IPS DF 6.9 (cell line): ENCODE measurements around the gene AQP3.
"Not testable (repeated sequence)": the region's sequence is repeated elsewhere in the genome, so short reads cannot be mapped to it uniquely, and the experiment has no call there.

Source experiments
- DNase-seq: peaks from one replicate; pipeline ENCODE4 v3.0.0-alpha.2; 2013; ENCODE audit warnings: low read depth, low spot score
- H3K27ac ChIP-seq: one replicate; pipeline ENCODE4 v1.5.1; 2013; ENCODE audit warnings: low read length, control low read depth
- H3K27me3 ChIP-seq: 2 replicates; pipeline ENCODE4 v1.6.1; 2013; ENCODE audit warnings: mild to moderate bottlenecking, low read length; ENCODE audit not compliant: control insufficient read depth, insufficient read depth
- H3K36me3 ChIP-seq: 2 replicates; pipeline ENCODE4 v1.6.1; 2013; ENCODE audit warnings: low read length; ENCODE audit not compliant: control insufficient read depth, insufficient read depth
- H3K4me1 ChIP-seq: 2 replicates; pipeline ENCODE4 v1.6.1; 2013; ENCODE audit warnings: low read length; ENCODE audit not compliant: control insufficient read depth, insufficient read depth
- H3K4me3 ChIP-seq: 2 replicates; pipeline ENCODE4 v1.5.1; 2013; ENCODE audit warnings: mild to moderate bottlenecking, low read length
- H3K9me3 ChIP-seq: 2 replicates; pipeline ENCODE4 v1.6.1; 2013; ENCODE audit warnings: low read length, inconsistent platforms; ENCODE audit not compliant: control insufficient read depth, insufficient read depth
- WGBS: extraction: QIAGEN DNeasy Blood & Tissue Kit; methylation state at CpG from one replicate; pipeline ENCODE4 v1.1.7; 2013; ENCODE audit warnings: mixed read lengths, missing lambda C conversion rate; ENCODE audit not compliant: insufficient read length, insufficient coverage; 5-methylcytosine and 5-hydroxymethylcytosine counted together

AQP3 gene

GRCh38 chr9:33446946-33447798 is at the start of gene AQP3:
Gene AQP3 (minus strand): TSS chr9:33447593. CDS start chr9:33447530, 63 bp downstream.
- no CpG with 5 or more reads among the region's 50 CpGs for WGBS
- Histone ChIP-seq H3K27me3 (no peaks in the 10 kb centered on the region; the same call in 1 of the 2 replicates), H3K36me3 (no peaks in the 10 kb centered on the region), H3K4me1 (peaks cover 4% of the 10 kb centered on the region), H3K4me3 (peak within 1 kb of the TSS; percentile 37; the same call in 1 of the 2 replicates), H3K27ac (no peak within 1 kb of the TSS), H3K9me3 (no peaks in the 10 kb centered on the region)
- DNase-seq: no peak

- H3K27ac ChIP-seq, H3K27me3 ChIP-seq, H3K36me3 ChIP-seq, DNase-seq, H3K9me3 ChIP-seq, H3K4me1 ChIP-seq, H3K4me3 ChIP-seq: not testable (repeated sequence)
- 100% methylated on average over 1 of the region's 2 CpGs for WGBS
These were observed 46.4 kb upstream of the AQP3 start for GRCh38 chr9:33493819-33494218.

GRCh38 chr9:33489066-33489465 is 41.7 kb upstream of the AQP3 start:
- DNase-seq: no peak
- H3K9me3 ChIP-seq: no peaks in the 10 kb centered on the region
- H3K4me3 ChIP-seq: no peak overlapping the region
- no CpG with 5 or more reads among the region's 2 CpGs for WGBS
- H3K27ac ChIP-seq: no peak overlapping the region
- no peaks in the 10 kb centered on the region for H3K36me3 ChIP-seq
- H3K4me1 ChIP-seq: no peaks in the 10 kb centered on the region
- no peaks in the 10 kb centered on the region for H3K27me3 ChIP-seq

- H3K9me3 ChIP-seq, DNase-seq, H3K4me3 ChIP-seq, H3K4me1 ChIP-seq, H3K36me3 ChIP-seq, H3K27ac ChIP-seq, H3K27me3 ChIP-seq: not testable (repeated sequence)
These were observed 37.9 kb upstream of the AQP3 start for GRCh38 chr9:33485312-33485711.

GRCh38 chr9:33480976-33481375 is 33.6 kb upstream of the AQP3 start:
- H3K9me3 ChIP-seq: no peaks in the 10 kb centered on the region
- no CpG with 5 or more reads among the region's 6 CpGs for WGBS
- no peaks in the 10 kb centered on the region for H3K27me3 ChIP-seq
- H3K4me3 ChIP-seq: no peak overlapping the region
- no peaks in the 10 kb centered on the region for H3K36me3 ChIP-seq
- no peaks in the 10 kb centered on the region for H3K4me1 ChIP-seq
- DNase-seq: no peak
- H3K27ac ChIP-seq: no peak overlapping the region

- Histone ChIP-seq H3K9me3 (no peaks in the 10 kb centered on the region), H3K4me1 (no peaks in the 10 kb centered on the region), H3K4me3 (no peak overlapping the region), H3K27ac (no peak overlapping the region), H3K36me3 (no peaks in the 10 kb centered on the region), H3K27me3 (no peaks in the 10 kb centered on the region)
- no CpG with 5 or more reads among the region's 2 CpGs for WGBS
- no peak for DNase-seq
These were observed 32.7 kb upstream of the AQP3 start for GRCh38 chr9:33480106-33480505.

- Histone ChIP-seq H3K4me1 (no peaks in the 10 kb centered on the region), H3K27me3 (no peaks in the 10 kb centered on the region), H3K36me3 (no peaks in the 10 kb centered on the region), H3K27ac (no peak overlapping the region), H3K4me3 (no peak overlapping the region), H3K9me3 (no peaks in the 10 kb centered on the region)
- no peak for DNase-seq
- no CpG with 5 or more reads among the region's 10 CpGs for WGBS
These were observed 29.1 kb upstream of the AQP3 start for GRCh38 chr9:33476503-33476902.

- Histone ChIP-seq H3K9me3 (no peaks in the 10 kb centered on the region), H3K27ac (no peak overlapping the region), H3K36me3 (no peaks in the 10 kb centered on the region), H3K4me1 (no peaks in the 10 kb centered on the region), H3K4me3 (no peak overlapping the region), H3K27me3 (no peaks in the 10 kb centered on the region)
- WGBS: no CpG with 5 or more reads among the region's 1 CpG
- no peak for DNase-seq
These were observed 28.0 kb upstream of the AQP3 start for GRCh38 chr9:33475357-33475756.

GRCh38 chr9:33473643-33474352 is 26.4 kb upstream of the AQP3 start, which contains the start of gene NOL6:
Gene NOL6 (minus strand): TSS chr9:33473924. CDS start chr9:33473842, 82 bp downstream.
- Histone ChIP-seq H3K9me3 (no peaks in the 10 kb centered on the region), H3K4me1 (no peaks in the 10 kb centered on the region), H3K27ac (no peak within 1 kb of the TSS), H3K36me3 (peaks cover 12% of the 10 kb centered on the region), H3K4me3 (peak within 1 kb of the TSS; percentile 79), H3K27me3 (no peaks in the 10 kb centered on the region)
- peak; percentile 95 for DNase-seq
- no CpG with 5 or more reads among the region's 32 CpGs for WGBS

GRCh38 chr9:33472881-33473615 is 25.7 kb upstream of the AQP3 start:
- no peaks in the 10 kb centered on the region for H3K4me1 ChIP-seq
- no CpG with 5 or more reads among the region's 18 CpGs for WGBS
- no peak overlapping the region for H3K27ac ChIP-seq
- H3K4me3 ChIP-seq: peak overlapping the region; percentile 79
- no peaks in the 10 kb centered on the region for H3K27me3 ChIP-seq
- H3K9me3 ChIP-seq: no peaks in the 10 kb centered on the region
- no peak for DNase-seq
- H3K36me3 ChIP-seq: peaks cover 18% of the 10 kb centered on the region
